Neuronal stem cell (in vitro differentiated cells): ENCODE results near the gene MAPK11.

Experiments used
- DNase-seq: peaks from one replicate; pipeline ENCODE4 v3.0.0-alpha.2; 2013; ENCODE audit warnings: low spot score
- H2AFZ ChIP-seq: one replicate; pipeline ENCODE4 v1.6.1; 2013; ENCODE audit warnings: mild to moderate bottlenecking, low read length, inconsistent platforms
- H2AK5ac ChIP-seq: 2 replicates; pipeline ENCODE4 v1.6.1; 2013; ENCODE audit warnings: low read depth, mild to moderate bottlenecking, inconsistent platforms, low read length, moderate library complexity, mixed read lengths
- H2BK120ac ChIP-seq: 2 replicates; pipeline ENCODE4 v1.6.1; 2013; ENCODE audit warnings: low read depth, mild to moderate bottlenecking, inconsistent platforms, low read length, moderate library complexity, mixed read lengths
- H2BK12ac ChIP-seq: one replicate; pipeline ENCODE4 v1.6.1; 2013; ENCODE audit warnings: low read length, inconsistent platforms
- H2BK15ac ChIP-seq: 2 replicates; pipeline ENCODE4 v1.6.1; 2013; ENCODE audit warnings: mild to moderate bottlenecking, low read length, inconsistent platforms, mixed read lengths
- H2BK5ac ChIP-seq: one replicate; pipeline ENCODE4 v1.6.1; 2013; ENCODE audit warnings: inconsistent platforms, mild to moderate bottlenecking, low read length, moderate library complexity
- H3K14ac ChIP-seq: one replicate; pipeline ENCODE4 v1.6.1; 2013; ENCODE audit warnings: low read length, inconsistent platforms
- H3K18ac ChIP-seq: 2 replicates; pipeline ENCODE4 v1.6.1; 2013; ENCODE audit warnings: low read length, inconsistent platforms
- H3K23ac ChIP-seq: 2 replicates; pipeline ENCODE4 v1.6.1; 2013; ENCODE audit warnings: low read depth, mild to moderate bottlenecking, mixed read lengths, low read length, inconsistent platforms; ENCODE audit not compliant: poor library complexity
- H3K27ac ChIP-seq: replicated peaks from 3 replicates; pipeline ENCODE4 v1.5.1; 2013; ENCODE audit warnings: low read length, inconsistent platforms
- H3K27me3 ChIP-seq, 3 experiments: 2 replicates each; pipeline ENCODE4 v1.6.1; 2013; ENCODE audit warnings: low read length in 3 of 3, mild to moderate bottlenecking in 2 of 3, inconsistent platforms in 1 of 3, low read depth in 1 of 3, mixed read lengths in 1 of 3, moderate library complexity in 1 of 3; ENCODE audit not compliant: control insufficient read depth in 3 of 3, insufficient read depth in 3 of 3
- H3K36me3 ChIP-seq, 2 donors: replicated peaks in 1 of 2; 2 replicates each; pipeline ENCODE4 v1.6.1; 2013; ENCODE audit warnings: low read length in 2 of 2; ENCODE audit not compliant: control insufficient read depth in 2 of 2, insufficient read depth in 2 of 2
- H3K4ac ChIP-seq: 2 replicates; pipeline ENCODE4 v1.6.1; 2013; ENCODE audit warnings: inconsistent platforms, mild to moderate bottlenecking, low read length, moderate library complexity
- H3K4me1 ChIP-seq, 2 donors: 1 replicate in 1 of 2; 2 replicates in 1 of 2; pipeline ENCODE4 v1.6.1; 2013; ENCODE audit warnings: low read length in 2 of 2, low read depth in 1 of 2; ENCODE audit not compliant: control insufficient read depth in 2 of 2, insufficient read depth in 1 of 2
- H3K4me2 ChIP-seq: one replicate; pipeline ENCODE4 v1.6.1; 2013; ENCODE audit warnings: mild to moderate bottlenecking, low read length, inconsistent platforms; ENCODE audit not compliant: insufficient read depth, poor library complexity, severe bottlenecking
- H3K4me3 ChIP-seq, 2 donors: 2 replicates each; pipeline ENCODE4 v1.5.1; 2013; ENCODE audit warnings: low read length in 2 of 2, mild to moderate bottlenecking in 2 of 2, inconsistent platforms in 1 of 2, moderate library complexity in 1 of 2
- H3K79me1 ChIP-seq: one replicate; pipeline ENCODE4 v1.6.1; 2013; ENCODE audit warnings: low read depth, mild to moderate bottlenecking, inconsistent platforms, low read length, moderate library complexity
- H3K9ac ChIP-seq: one replicate; pipeline ENCODE4 v1.6.1; 2013; ENCODE audit warnings: mild to moderate bottlenecking, low read depth, low read length, inconsistent platforms; ENCODE audit not compliant: poor library complexity
- H3K9me3 ChIP-seq, 2 donors: replicated peaks in 1 of 2; 2 replicates each; pipeline versions ENCODE3 to v1.6.1; 2013; ENCODE audit warnings: low read length in 2 of 2, mild to moderate bottlenecking in 2 of 2, inconsistent platforms in 1 of 2, low read depth in 1 of 2, mixed read lengths in 1 of 2, moderate library complexity in 1 of 2; ENCODE audit not compliant: control insufficient read depth in 2 of 2, insufficient read depth in 1 of 2
- H4K8ac ChIP-seq: one replicate; pipeline ENCODE4 v1.6.1; 2013; ENCODE audit warnings: low read depth, mild to moderate bottlenecking, inconsistent platforms, low read length, moderate library complexity
- H4K91ac ChIP-seq: one replicate; pipeline ENCODE4 v1.6.1; 2013; ENCODE audit warnings: low read length, low read depth, mild to moderate bottlenecking, inconsistent platforms; ENCODE audit not compliant: poor library complexity
- WGBS, 2 donors: extraction: QIAGEN DNeasy Blood & Tissue Kit; methylation state at CpG; one replicate each; pipeline ENCODE4 v1.1.7; 2013; ENCODE audit warnings: missing lambda C conversion rate in 2 of 2, mixed read lengths in 1 of 2; ENCODE audit not compliant: insufficient read length in 2 of 2, insufficient replicate concordance in 1 of 2; ENCODE audit errors: extremely low coverage in 2 of 2; 5-methylcytosine and 5-hydroxymethylcytosine counted together

The MAPK11 gene

DNA sequence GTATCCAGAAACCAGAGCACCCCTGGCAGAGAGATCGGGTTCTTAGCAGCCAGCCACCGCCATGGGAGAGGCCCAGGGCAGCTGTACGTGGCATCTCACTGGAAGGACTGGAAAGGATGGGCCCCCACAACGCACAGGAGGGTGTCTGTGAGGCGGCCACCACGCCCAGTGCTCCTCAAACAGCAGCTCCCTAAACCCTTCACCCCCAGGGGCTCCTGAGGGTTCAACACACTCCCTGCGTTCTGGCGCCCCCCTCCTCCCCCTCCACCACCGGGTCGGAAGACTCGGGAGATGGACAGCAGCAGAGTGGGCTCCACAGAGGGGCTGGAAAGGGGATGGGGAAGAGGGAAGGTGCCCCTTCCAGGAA lies 9.8 kb downstream of the MAPK11 start:
- peak overlapping the region; percentile 77 for H3K18ac ChIP-seq
- H3K4me1 ChIP-seq: peaks cover 11 to 18% of the 10 kb centered on the region in 2 donors
- no peaks in the 10 kb centered on the region for H3K27me3 ChIP-seq
- no peak overlapping the region for H3K14ac ChIP-seq
- no peak overlapping the region for H3K23ac ChIP-seq
- H3K9me3 ChIP-seq: no peaks in the 10 kb centered on the region
- H4K8ac ChIP-seq: peak overlapping the region; percentile 30
- H2AK5ac ChIP-seq: peak overlapping the region; percentile 97
- no CpG with 5 or more reads among the region's 11 CpGs for WGBS, 2 donors
- H3K4me2 ChIP-seq: peak overlapping the region; percentile 91
- no peak overlapping the region for H3K27ac ChIP-seq
- H2BK120ac ChIP-seq: no peak overlapping the region
- no peak overlapping the region for H3K4ac ChIP-seq
- peak overlapping the region; percentile 87 for H2AFZ ChIP-seq
- H2BK15ac ChIP-seq: peak overlapping the region; percentile 62
- H2BK5ac ChIP-seq: peak overlapping the region; percentile 94
- DNase-seq: no peak
- H3K36me3 ChIP-seq: peaks cover 4 to 36% of the 10 kb centered on the region in 2 donors
- H2BK12ac ChIP-seq: no peak overlapping the region
- H3K4me3 ChIP-seq: peak overlapping the region; percentile 90 to 97
- H4K91ac ChIP-seq: no peak overlapping the region
- H3K9ac ChIP-seq: peak overlapping the region; percentile 98
- peaks cover 16% of the 10 kb centered on the region for H3K79me1 ChIP-seq

DNA sequence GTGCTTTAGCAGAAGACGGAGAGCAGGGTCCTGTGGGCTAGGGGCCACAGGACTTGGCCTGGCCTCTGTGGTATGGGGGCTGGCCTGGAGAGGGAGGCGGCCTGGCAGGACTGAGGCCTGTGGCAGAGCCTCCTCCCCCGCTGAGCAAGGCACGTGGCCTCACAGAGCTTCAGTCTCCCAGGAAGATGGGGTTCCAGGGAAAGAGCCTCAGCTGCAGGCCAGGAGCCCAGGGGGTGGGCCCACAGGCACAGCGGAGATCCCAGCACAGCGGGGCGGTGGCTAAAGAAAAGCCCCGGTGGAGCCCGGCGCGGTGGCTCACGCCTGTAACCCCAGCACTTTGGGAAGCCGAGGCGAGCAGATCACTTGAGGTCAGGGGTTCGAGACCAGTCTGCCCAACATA lies 10.9 kb downstream of the MAPK11 start:
- DNase-seq: no peak
- H3K27ac ChIP-seq: no peak overlapping the region
- H3K9me3 ChIP-seq: no peaks in the 10 kb centered on the region
- WGBS, 2 donors: no CpG with 5 or more reads among the region's 15 CpGs
- peak overlapping the region; percentile 42 for H2BK120ac ChIP-seq
- H3K4me1 ChIP-seq: peaks cover 11 to 18% of the 10 kb centered on the region in 2 donors
- H2AFZ ChIP-seq: no peak overlapping the region
- H3K36me3 ChIP-seq: peaks cover 7 to 41% of the 10 kb centered on the region in 2 donors
- H3K14ac ChIP-seq: no peak overlapping the region
- peak overlapping the region; percentile 54 for H2BK15ac ChIP-seq
- H3K4me3 ChIP-seq: no peak overlapping the region
- no peak overlapping the region for H3K4ac ChIP-seq
- peak overlapping the region; percentile 30 for H3K9ac ChIP-seq
- H2BK12ac ChIP-seq: peak overlapping the region; percentile 49
- H3K18ac ChIP-seq: no peak overlapping the region
- H4K8ac ChIP-seq: peak overlapping the region; percentile 43
- H3K23ac ChIP-seq: no peak overlapping the region
- peaks cover 19% of the 10 kb centered on the region for H3K79me1 ChIP-seq
- H2AK5ac ChIP-seq: peak overlapping the region; percentile 61
- no peak overlapping the region for H4K91ac ChIP-seq
- H3K4me2 ChIP-seq: no peak overlapping the region
- H2BK5ac ChIP-seq: no peak overlapping the region
- no peaks in the 10 kb centered on the region for H3K27me3 ChIP-seq

DNA sequence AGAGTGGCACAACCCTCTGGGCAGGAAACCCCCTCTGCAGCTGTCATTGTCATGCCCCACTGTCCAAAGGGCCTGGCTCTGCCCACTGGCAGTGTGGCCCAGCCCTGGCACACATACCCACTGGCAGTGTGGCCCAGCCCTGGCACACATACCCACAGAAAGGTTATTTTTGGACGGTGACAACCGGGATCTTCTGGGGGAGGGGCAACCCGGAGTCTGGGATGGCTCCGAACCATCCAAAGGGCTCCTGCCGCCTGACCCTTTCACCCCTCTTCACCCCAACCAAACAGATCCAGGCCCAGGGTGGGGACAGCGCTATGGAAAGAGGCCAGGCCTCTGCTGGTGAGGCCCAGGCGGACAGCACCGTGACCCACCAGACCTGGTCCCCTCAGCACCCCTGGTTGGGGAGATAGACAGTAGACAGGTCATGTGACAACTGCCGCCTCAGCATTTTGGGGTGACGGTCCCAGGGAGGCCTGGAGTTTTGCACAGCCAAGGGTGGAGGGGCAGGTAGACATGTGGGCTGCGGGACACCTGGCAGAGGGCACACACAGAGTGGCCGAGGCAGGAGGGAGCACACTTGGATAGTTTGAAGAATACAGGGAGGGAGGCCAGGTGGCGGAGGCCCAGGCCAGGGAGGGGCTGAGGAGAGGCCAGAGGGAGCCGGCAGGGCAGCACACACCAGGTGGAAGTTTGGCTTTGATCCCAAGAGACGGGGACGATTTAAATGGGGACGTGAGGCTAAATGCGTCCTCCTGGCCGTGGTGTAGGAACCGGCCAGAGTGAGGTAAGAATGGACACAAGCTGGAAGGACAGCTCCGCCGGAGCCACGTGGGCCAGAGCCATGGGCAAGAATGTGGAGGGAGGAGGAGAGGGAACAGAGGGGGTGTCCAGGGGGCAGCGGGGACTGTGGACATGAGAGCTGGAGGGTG lies 11.6 kb downstream of the MAPK11 start:
- WGBS, 2 donors: no CpG with 5 or more reads among the region's 24 CpGs

More for the DNA sequence above, 11.6 kb downstream of the MAPK11 start:
- Histone ChIP-seq H3K23ac (peak overlapping the region; percentile 17), H3K9me3 (no peaks in the 10 kb centered on the region), H3K18ac (no peak overlapping the region), H2AK5ac (peak overlapping the region; percentile 61), H3K14ac (peak overlapping the region; percentile 4), H3K27ac (no peak overlapping the region), H2BK12ac (no peak overlapping the region), H3K79me1 (peaks cover 19% of the 10 kb centered on the region), H3K9ac (peak overlapping the region; percentile 30), H2AFZ (no peak overlapping the region), H2BK120ac (peak overlapping the region; percentile 42), H4K8ac (no peak overlapping the region), H2BK15ac (peak overlapping the region; percentile 54), H3K4ac (no peak overlapping the region), H4K91ac (no peak overlapping the region), H3K27me3 (no peaks in the 10 kb centered on the region), H3K4me2 (no peak overlapping the region), H3K4me1 (peaks cover 11 to 18% of the 10 kb centered on the region in 2 donors), H3K36me3 (peaks cover 11 to 42% of the 10 kb centered on the region in 2 donors), H2BK5ac (no peak overlapping the region), H3K4me3 (peak overlapping the region in 1 of 2 donors; percentile 27)
- DNase-seq: no peak
